ENCODE data around the gene PTPRF. TPM values are rescaled to one million over a fixed set of nuclear protein-coding genes. Genes with fewer than 3 reads are reported as not detected.
A peak's percentile ranks its signal among the peaks of the same experiment; 100 is the strongest.

PTPRF gene
- total RNA-seq, 5 donors from 2014 or later (not counting 1 experiment from before 2014, with no cell fraction given): 0.07 to 2.6 (median 1.9) TPM

DNA sequence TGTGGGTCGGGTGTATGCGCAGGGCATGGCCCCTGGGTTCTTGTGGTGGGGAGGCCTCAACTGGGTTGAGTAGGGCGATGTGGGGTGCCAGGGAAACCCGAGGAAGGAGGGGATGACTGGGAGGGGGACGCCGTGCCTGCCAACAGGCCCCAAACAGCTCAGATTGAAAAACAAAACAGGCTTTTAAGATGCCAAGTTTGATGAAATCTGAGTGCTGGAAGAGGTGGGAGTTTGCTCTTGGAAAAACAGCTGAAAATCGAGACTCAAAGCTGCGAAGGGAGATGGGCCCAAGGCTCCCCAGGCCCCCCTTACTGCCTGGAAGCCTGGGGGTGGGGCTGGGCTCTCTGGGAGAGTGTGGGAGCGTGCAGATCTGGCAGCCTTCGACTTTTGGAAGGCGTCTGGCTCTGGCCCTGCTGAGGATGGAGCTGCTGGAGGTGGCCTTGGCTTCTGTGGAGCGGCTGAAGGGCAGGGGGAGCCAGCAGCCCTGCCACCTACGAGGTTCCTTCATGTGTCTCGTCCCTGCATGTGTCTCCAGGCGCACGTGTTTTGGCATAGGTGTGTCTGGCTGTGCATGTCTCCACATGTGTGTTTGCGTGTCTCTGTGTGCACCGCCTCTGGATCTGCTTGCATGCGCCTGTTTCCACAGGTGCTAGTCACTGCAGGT, 33.3 kb downstream of the PTPRF start:
- DNase-seq (no peak), ATAC-seq (replicated peaks in 1 of 4) (no peak)
- no peak overlapping the region for H3K4me3 ChIP-seq (ENCODE audit: control insufficient read depth in 1 of 2, extremely low read depth in 1 of 2, low read length in 1 of 2)
- peaks cover 0 to 14% of the 10 kb centered on the region in 2 experiments for H3K4me1 ChIP-seq (ENCODE audit: control insufficient read depth in 1 of 2, extremely low read depth in 1 of 2, insufficient read depth in 2 of 2, low read length in 2 of 2)
- POLR2A ChIA-PET: no interaction called here
- no peaks in the 10 kb centered on the region for H3K9me3 ChIP-seq
- CTCF ChIA-PET: no interaction called here
- peaks cover 4 to 6% (median 5%) of the 10 kb centered on the region in 3 donors for H3K4me1 Mint-ChIP-seq
- H3K36me3 Mint-ChIP-seq: no peaks in the 10 kb centered on the region
- peak overlapping the region in 1 of 3 donors; percentile 63 for H3K4me3 Mint-ChIP-seq
- peaks cover 3 to 26% of the 10 kb centered on the region in 2 donors for H3K27me3 Mint-ChIP-seq
- H3K9me3 Mint-ChIP-seq: no peaks in the 10 kb centered on the region
- WGBS (ENCODE audit: insufficient coverage): 73% methylated on average over 17 of the region's 19 CpGs
- peaks cover 0 to 53% of the 10 kb centered on the region in 2 experiments for H3K27me3 ChIP-seq (replicated peaks in 1 of 2; ENCODE audit: control insufficient read depth in 2 of 2, extremely low read depth in 1 of 2, insufficient read depth in 2 of 2, low read length in 1 of 2)
- no peak overlapping the region for H3K27ac ChIP-seq (ENCODE audit: low read length)
- H3K27ac Mint-ChIP-seq: no peak overlapping the region
- H3K36me3 ChIP-seq (ENCODE audit: control insufficient read depth in 2 of 2, extremely low read depth in 1 of 2, insufficient read depth in 1 of 2, low read length in 1 of 2): no peaks in the 10 kb centered on the region

DNA sequence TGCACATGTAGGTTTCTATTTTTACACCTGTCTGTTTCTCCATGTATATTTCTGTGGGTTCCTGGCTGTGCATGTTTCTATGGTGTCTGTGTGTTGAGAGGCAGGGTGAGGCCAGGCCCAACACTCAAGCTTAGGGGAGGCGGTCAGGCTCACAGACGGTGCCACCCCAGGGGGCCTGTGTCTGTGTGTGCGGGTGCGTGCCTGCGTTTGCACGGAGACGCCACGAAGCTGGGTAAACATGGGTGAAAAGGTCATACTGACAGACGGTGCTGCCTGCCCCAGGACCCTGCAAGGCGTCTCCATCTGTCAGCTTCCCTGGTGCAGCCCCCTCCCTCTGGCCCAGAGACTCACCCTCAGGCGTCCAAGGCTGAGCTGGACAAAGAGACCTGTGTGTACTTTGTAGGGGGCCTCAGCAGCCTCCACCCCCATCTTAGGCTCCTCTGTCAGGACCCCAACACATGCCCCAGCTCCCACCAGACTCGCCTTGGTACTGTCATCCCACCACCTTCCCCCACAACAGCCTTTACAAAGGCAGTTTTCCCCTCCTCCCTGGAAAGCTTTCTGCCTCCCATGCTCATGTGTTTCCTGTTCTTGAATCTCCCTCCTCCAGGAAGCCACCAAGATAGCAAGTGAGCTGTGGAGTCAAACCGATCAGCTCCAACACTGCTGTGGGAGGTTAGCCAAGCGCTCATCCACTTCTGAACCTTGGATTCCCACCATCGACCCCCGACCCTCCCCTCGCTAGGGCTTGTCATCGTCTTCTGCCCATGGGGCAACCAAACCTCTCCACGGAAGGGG, 34.1 kb downstream of the PTPRF start:
- 85% methylated on average over 16 of the region's 19 CpGs for WGBS (ENCODE audit: insufficient coverage)
- Histone ChIP-seq H3K36me3 (ENCODE audit: control insufficient read depth in 2 of 2, extremely low read depth in 1 of 2, insufficient read depth in 1 of 2, low read length in 1 of 2) (no peaks in the 10 kb centered on the region), H3K9me3 (no peaks in the 10 kb centered on the region), H3K4me1 (ENCODE audit: control insufficient read depth in 1 of 2, extremely low read depth in 1 of 2, insufficient read depth in 2 of 2, low read length in 2 of 2) (peaks cover 0 to 14% of the 10 kb centered on the region in 2 experiments), H3K27ac (ENCODE audit: low read length) (no peak overlapping the region), H3K4me3 (ENCODE audit: control insufficient read depth in 1 of 2, extremely low read depth in 1 of 2, low read length in 1 of 2) (no peak overlapping the region), H3K27me3 (replicated peaks in 1 of 2; ENCODE audit: control insufficient read depth in 2 of 2, extremely low read depth in 1 of 2, insufficient read depth in 2 of 2, low read length in 1 of 2) (peaks cover 0 to 59% of the 10 kb centered on the region in 2 experiments)
- DNase-seq (no peak), ATAC-seq (replicated peaks in 1 of 4) (no peak)
- CTCF ChIA-PET: no interaction called here
- Mint-ChIP-seq H3K4me3 (peak overlapping the region; percentile 31 to 63 (median 31)), H3K27me3 (peaks cover 3 to 26% of the 10 kb centered on the region in 2 donors), H3K27ac (no peak overlapping the region), H3K9me3 (no peaks in the 10 kb centered on the region), H3K4me1 (peaks cover 4 to 6% (median 5%) of the 10 kb centered on the region in 3 donors), H3K36me3 (no peaks in the 10 kb centered on the region)
- POLR2A ChIA-PET: no interaction called here

DNA sequence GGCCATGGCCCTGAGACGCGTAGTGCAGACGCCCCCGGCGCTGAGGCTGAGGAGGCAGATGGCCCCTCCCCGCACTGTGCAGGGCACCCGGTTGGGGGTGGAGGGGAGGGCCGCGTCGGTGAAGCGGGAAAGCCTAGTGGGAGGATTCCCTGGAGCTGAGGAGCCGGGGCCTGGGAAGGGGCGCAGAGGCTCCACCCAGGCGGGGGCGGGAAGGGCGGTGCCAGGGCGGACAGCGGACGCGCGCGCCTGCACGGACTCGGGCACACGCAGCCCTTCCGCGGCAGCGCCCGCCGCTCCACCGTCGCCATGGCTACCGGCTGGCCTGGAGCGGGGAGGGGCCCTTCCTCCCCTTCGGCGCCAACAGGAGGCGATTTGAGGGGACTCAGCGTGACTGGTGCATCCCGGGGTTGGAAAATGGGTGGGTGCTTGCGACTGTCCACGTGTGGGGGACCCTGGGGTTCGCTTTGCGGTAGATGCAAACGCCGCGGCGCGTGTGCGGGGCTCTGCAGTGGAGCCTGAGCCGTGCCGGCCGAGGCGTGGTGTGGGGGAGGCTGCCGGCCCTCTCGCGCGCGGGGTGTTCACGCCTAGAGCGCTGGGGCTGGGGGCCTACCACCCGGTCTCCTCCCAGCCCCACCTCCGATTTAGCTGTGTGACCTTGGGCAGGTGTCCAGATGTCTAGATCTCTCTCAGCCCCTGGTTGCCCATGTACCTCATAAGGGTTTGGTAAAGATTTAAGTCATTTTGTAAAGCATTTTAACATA, 35.1 kb downstream of the PTPRF start:
- DNase-seq: peak in 19 of 35 experiments; percentile 3 to 42 (median 14)
- Histone ChIP-seq H3K36me3 (ENCODE audit: control insufficient read depth in 2 of 2, extremely low read depth in 1 of 2, insufficient read depth in 1 of 2, low read length in 1 of 2) (no peaks in the 10 kb centered on the region), H3K4me1 (ENCODE audit: control insufficient read depth in 1 of 2, extremely low read depth in 1 of 2, insufficient read depth in 2 of 2, low read length in 2 of 2) (peaks cover 0 to 14% of the 10 kb centered on the region in 2 experiments), H3K27me3 (replicated peaks in 1 of 2; ENCODE audit: control insufficient read depth in 2 of 2, extremely low read depth in 1 of 2, insufficient read depth in 2 of 2, low read length in 1 of 2) (peaks cover 0 to 50% of the 10 kb centered on the region in 2 experiments), H3K9me3 (no peaks in the 10 kb centered on the region), H3K4me3 (ENCODE audit: control insufficient read depth in 1 of 2, extremely low read depth in 1 of 2, low read length in 1 of 2) (peak overlapping the region; percentile 38 to 68), H3K27ac (ENCODE audit: low read length) (no peak overlapping the region)
- Mint-ChIP-seq H3K27ac (no peak overlapping the region), H3K9me3 (no peaks in the 10 kb centered on the region), H3K4me1 (peaks cover 4 to 6% (median 5%) of the 10 kb centered on the region in 3 donors), H3K4me3 (peak overlapping the region; percentile 57 to 63 (median 63)), H3K36me3 (no peaks in the 10 kb centered on the region), H3K27me3 (peaks cover 3 to 26% of the 10 kb centered on the region in 2 donors)
- ATAC-seq (replicated peaks in 1 of 4): peak; percentile 66 to 74 (median 71)
- 7% methylated on average over 45 of the region's 62 CpGs for WGBS (ENCODE audit: insufficient coverage)
- CTCF ChIA-PET: no interaction called here
- POLR2A ChIA-PET: no interaction called here

DNA sequence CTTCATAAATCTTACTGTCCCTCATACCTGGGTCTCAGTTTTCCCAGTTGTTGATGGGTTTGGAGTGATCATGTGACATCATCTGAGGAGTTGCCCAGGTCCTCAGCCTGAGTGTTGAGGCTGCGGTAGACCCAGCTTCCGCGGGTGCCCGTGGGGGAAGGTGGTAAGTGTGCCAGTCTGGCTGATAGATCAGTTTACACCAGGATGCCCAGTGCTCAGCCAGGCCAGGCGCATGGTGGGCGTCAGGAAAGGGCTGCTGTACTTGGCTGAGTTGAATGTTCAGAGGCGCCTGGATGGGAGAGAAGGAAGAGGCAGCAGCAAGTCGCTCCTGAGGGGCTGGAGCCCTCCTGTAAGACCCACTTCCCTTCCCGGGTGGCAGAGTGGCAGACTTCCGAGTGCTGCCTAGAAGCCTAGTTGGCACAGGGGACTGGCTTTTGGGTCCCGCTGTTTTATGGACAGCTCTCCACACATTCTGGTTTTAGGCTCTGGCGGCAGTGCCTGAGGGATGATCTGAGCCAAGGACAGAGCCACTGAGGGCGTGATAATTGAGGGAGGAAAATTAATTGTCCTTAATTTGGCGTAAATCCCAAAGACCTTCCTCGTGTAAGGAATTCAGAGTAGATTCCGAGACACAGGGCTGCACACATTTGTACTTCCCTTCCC, 35.8 kb downstream of the PTPRF start:
- H3K9me3 Mint-ChIP-seq: no peaks in the 10 kb centered on the region
- POLR2A ChIA-PET: no interaction called here
- H3K36me3 Mint-ChIP-seq: no peaks in the 10 kb centered on the region
- H3K4me1 Mint-ChIP-seq: peaks cover 4 to 6% (median 5%) of the 10 kb centered on the region in 3 donors
- ATAC-seq (replicated peaks in 1 of 4): no peak
- peak overlapping the region; percentile 57 to 63 (median 63) for H3K4me3 Mint-ChIP-seq
- Histone ChIP-seq H3K36me3 (ENCODE audit: control insufficient read depth in 2 of 2, extremely low read depth in 1 of 2, insufficient read depth in 1 of 2, low read length in 1 of 2) (no peaks in the 10 kb centered on the region), H3K4me1 (ENCODE audit: control insufficient read depth in 1 of 2, extremely low read depth in 1 of 2, insufficient read depth in 2 of 2, low read length in 2 of 2) (peaks cover 0 to 14% of the 10 kb centered on the region in 2 experiments), H3K9me3 (no peaks in the 10 kb centered on the region), H3K4me3 (ENCODE audit: control insufficient read depth in 1 of 2, extremely low read depth in 1 of 2, low read length in 1 of 2) (no peak overlapping the region), H3K27me3 (replicated peaks in 1 of 2; ENCODE audit: control insufficient read depth in 2 of 2, extremely low read depth in 1 of 2, insufficient read depth in 2 of 2, low read length in 1 of 2) (peaks cover 0 to 47% of the 10 kb centered on the region in 2 experiments), H3K27ac (ENCODE audit: low read length) (no peak overlapping the region)
- DNase-seq: no peak
- no peak overlapping the region for H3K27ac Mint-ChIP-seq
- peaks cover 3 to 26% of the 10 kb centered on the region in 2 donors for H3K27me3 Mint-ChIP-seq
- 95% methylated on average over 12 of the region's 16 CpGs for WGBS (ENCODE audit: insufficient coverage)
- CTCF ChIA-PET: no interaction called here

DNA sequence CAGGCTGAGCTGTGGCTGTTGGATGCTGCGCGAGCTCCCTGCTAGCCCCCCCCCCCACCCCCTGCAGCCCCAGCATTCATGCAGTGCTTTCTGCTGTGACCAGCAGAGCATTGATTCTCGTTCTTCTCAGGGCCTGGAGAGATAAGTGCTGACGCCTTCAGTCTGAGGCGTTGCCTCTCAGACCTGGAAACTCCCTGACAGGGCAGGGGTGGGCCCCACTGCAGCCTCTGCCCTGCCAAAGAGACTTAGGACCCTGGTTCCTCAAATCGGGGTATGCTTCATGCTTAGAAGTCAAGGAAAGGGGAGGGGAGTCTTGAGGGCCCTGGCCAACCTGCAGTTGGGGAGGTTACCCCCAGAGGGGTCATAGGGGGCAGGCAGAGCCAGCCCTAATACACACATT, 38.5 kb downstream of the PTPRF start:
- POLR2A ChIA-PET: no interaction called here
- Mint-ChIP-seq H3K4me1 (peaks cover 4 to 6% (median 5%) of the 10 kb centered on the region in 3 donors), H3K27ac (no peak overlapping the region), H3K9me3 (no peaks in the 10 kb centered on the region), H3K27me3 (peaks cover 3 to 18% of the 10 kb centered on the region in 2 donors), H3K36me3 (no peaks in the 10 kb centered on the region), H3K4me3 (no peak overlapping the region)
- no peak for DNase-seq
- no peak for ATAC-seq (replicated peaks in 1 of 4)
- no peak overlapping the region for H3K27ac ChIP-seq (ENCODE audit: low read length)
- CTCF ChIA-PET: interaction anchor here in 1 of 2 donors (0.6 kb wide), 1 partner anchor 290 kb away, joined by 5 read pairs; no protein-coding TSS in a partner anchor
- no peaks in the 10 kb centered on the region for H3K36me3 ChIP-seq (ENCODE audit: control insufficient read depth in 2 of 2, extremely low read depth in 1 of 2, insufficient read depth in 1 of 2, low read length in 1 of 2)
- 57% methylated on average over 6 of the region's 6 CpGs for WGBS (ENCODE audit: insufficient coverage)
- no peaks in the 10 kb centered on the region for H3K9me3 ChIP-seq
- peaks cover 0 to 14% of the 10 kb centered on the region in 2 experiments for H3K4me1 ChIP-seq (ENCODE audit: control insufficient read depth in 1 of 2, extremely low read depth in 1 of 2, insufficient read depth in 2 of 2, low read length in 2 of 2)
- H3K27me3 ChIP-seq (replicated peaks in 1 of 2; ENCODE audit: control insufficient read depth in 2 of 2, extremely low read depth in 1 of 2, insufficient read depth in 2 of 2, low read length in 1 of 2): peaks cover 0 to 36% of the 10 kb centered on the region in 2 experiments
- H3K4me3 ChIP-seq (ENCODE audit: control insufficient read depth in 1 of 2, extremely low read depth in 1 of 2, low read length in 1 of 2): no peak overlapping the region

DNA sequence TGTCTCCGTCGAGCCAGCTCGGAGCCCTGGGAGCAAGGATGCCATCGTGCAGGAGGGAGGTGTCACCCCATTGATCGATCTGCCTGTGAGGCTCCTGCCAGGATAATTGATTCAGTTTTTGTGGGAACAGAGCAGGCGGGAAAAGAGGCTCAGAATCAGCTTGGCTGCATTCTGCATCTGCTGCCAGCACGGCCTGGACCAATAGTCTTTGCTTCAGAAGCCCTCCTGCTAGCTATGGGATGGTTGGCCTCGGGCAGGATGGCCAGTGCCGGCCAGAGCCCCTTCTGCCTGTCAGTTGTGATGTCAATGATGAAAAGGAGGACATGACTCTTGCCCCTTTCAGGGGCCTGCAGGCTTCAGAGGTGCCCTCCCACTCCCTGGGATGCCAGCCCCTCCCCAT, 39.6 kb downstream of the PTPRF start:
- Histone ChIP-seq H3K27ac (ENCODE audit: low read length) (no peak overlapping the region), H3K36me3 (ENCODE audit: control insufficient read depth in 2 of 2, extremely low read depth in 1 of 2, insufficient read depth in 1 of 2, low read length in 1 of 2) (no peaks in the 10 kb centered on the region), H3K27me3 (replicated peaks in 1 of 2; ENCODE audit: control insufficient read depth in 2 of 2, extremely low read depth in 1 of 2, insufficient read depth in 2 of 2, low read length in 1 of 2) (peaks cover 0 to 26% of the 10 kb centered on the region in 2 experiments), H3K4me1 (ENCODE audit: control insufficient read depth in 1 of 2, extremely low read depth in 1 of 2, insufficient read depth in 2 of 2, low read length in 2 of 2) (peaks cover 0 to 13% of the 10 kb centered on the region in 2 experiments), H3K9me3 (no peaks in the 10 kb centered on the region), H3K4me3 (ENCODE audit: control insufficient read depth in 1 of 2, extremely low read depth in 1 of 2, low read length in 1 of 2) (no peak overlapping the region)
- Mint-ChIP-seq H3K27me3 (peaks cover 3 to 15% of the 10 kb centered on the region in 2 donors), H3K36me3 (no peaks in the 10 kb centered on the region), H3K4me1 (peaks cover 3 to 4% (median 3%) of the 10 kb centered on the region in 3 donors), H3K4me3 (no peak overlapping the region), H3K9me3 (no peaks in the 10 kb centered on the region), H3K27ac (no peak overlapping the region)
- ChIA-PET POLR2A (no interaction called here), CTCF (no interaction called here)
- ATAC-seq (replicated peaks in 1 of 4) (no peak), DNase-seq (no peak)
- WGBS (ENCODE audit: insufficient coverage): 70% methylated on average over 8 of the region's 9 CpGs

Data from T-cell (primary cell).